Cardiac fibroblast (primary cell): ENCODE results near the gene GPX3.

Source experiments
- DNase-seq, 2 donors: peaks; one replicate each; pipeline versions ENCODE4 v3.0.0 to v3.0.0-alpha.2; 2010; ENCODE audit warnings: low read depth in 2 of 2
- H3K4me3 ChIP-seq, 2 donors: replicated peaks in 1 of 2; 1 replicate in 1 of 2; 2 replicates in 1 of 2; pipeline ENCODE4 v1.5.1; 2011; ENCODE audit warnings: low read depth in 2 of 2, low read length in 2 of 2, mild to moderate bottlenecking in 2 of 2, moderate library complexity in 1 of 2
- TF ChIP-seq, protein P1 (sequence below): IDR thresholded peaks from one replicate; pipeline ENCODE4 v1.5.1; 2011; ENCODE audit warnings: low read depth, mild to moderate bottlenecking, low read length, inconsistent platforms

Gene GPX3

DNA sequence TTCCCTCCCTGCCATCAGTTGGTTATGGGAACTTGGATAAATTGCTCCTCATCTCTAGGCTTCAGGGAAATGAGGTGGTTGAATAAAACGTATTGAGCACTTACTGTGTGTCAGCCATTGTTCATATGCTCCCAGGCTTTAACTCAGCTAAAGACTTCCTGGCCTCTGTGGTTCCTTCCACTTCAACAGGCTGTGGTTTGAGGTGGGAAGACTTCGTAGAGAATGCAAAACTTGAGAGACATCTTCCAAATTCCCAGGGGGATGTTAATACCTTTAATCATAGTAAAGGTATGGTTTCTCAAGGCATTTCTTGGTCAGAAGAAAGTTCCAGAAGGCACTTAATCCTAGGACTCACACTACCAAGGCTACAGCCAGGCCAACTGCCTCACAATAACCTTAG, 1.5 kb upstream of the GPX3 start:
- DNase-seq, result no peak
- TF ChIP-seq, protein P1, sequence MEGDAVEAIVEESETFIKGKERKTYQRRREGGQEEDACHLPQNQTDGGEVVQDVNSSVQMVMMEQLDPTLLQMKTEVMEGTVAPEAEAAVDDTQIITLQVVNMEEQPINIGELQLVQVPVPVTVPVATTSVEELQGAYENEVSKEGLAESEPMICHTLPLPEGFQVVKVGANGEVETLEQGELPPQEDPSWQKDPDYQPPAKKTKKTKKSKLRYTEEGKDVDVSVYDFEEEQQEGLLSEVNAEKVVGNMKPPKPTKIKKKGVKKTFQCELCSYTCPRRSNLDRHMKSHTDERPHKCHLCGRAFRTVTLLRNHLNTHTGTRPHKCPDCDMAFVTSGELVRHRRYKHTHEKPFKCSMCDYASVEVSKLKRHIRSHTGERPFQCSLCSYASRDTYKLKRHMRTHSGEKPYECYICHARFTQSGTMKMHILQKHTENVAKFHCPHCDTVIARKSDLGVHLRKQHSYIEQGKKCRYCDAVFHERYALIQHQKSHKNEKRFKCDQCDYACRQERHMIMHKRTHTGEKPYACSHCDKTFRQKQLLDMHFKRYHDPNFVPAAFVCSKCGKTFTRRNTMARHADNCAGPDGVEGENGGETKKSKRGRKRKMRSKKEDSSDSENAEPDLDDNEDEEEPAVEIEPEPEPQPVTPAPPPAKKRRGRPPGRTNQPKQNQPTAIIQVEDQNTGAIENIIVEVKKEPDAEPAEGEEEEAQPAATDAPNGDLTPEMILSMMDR, result no peak
- no peak overlapping the region for H3K4me3 ChIP-seq

DNA sequence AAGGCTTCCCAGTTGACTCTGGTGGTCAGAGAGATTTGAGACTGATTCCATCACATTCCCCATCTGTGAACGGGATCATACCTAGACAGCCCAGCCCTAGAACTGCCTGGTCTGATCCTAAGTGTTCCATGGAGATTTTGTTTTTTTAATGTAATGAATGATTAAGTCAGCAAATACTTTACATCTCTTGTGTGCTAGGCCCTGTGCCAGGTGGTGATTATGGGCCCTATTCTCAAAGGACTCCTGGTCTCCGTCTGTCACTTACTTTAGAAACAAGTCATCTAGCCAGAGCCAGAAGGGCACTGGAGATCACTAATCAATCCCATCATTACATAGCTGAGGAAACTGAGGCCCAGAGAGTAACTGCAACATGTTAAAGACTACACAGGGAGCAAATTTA, 1.1 kb upstream of the GPX3 start:
- H3K4me3 ChIP-seq, result no peak overlapping the region

DNA sequence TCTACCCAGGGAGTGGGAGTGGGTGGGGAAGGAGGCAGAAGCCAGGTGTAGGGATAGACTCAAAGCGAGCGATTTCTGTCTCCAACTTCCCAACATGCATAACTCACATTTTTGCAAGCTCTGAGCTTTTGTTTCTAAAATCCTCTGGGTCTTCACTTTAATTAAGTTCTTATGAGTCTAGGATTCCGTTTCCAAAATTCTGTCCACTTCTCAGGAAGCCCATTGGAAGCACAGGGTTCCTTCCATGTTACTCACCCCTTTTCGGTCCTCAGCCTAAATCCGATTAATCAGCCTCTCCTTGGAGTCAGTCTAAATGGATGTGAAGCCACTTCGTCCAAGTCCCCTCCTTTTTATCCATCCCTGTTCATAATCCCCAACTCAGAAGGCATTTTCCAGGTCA, 1.4 kb downstream of the GPX3 start:
- no peak for DNase-seq
- H3K4me3 ChIP-seq, result peak overlapping the region in 1 of 2 donors; percentile 71
- TF ChIP-seq, protein P1, result no peak

More for the DNA sequence above, 1.1 kb upstream of the GPX3 start:
- TF ChIP-seq, protein P1, result no peak
- peak in 1 of 2 donors; percentile 37 for DNase-seq

DNA sequence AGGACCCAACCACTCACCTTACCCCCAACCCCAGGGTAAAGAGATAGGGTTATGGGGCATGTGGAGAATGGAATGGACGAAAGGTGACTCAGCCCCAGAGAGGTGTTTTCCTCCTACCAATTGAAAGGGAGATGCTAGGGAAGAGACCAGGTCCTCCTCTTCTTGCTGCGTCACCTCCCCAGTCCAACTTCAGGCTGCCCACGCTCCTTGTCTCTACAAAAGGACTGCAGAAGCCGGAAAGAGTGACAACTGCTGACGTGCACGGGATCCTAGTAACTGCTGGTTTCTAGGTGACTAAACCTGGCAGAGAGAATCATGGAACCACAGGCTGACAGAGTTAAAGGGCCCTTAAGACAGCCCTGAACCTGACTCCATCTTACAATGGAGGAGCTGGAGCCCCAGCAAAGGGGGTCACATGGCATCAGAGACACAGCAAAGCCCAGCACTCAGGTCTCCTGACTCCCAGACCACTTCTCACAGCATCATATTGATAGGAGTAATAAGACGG, 2.2 kb downstream of the GPX3 start:
- H3K4me3 ChIP-seq, result no peak overlapping the region
- TF ChIP-seq, protein P1, result no peak
- DNase-seq, result peak; percentile 56 to 94

DNA sequence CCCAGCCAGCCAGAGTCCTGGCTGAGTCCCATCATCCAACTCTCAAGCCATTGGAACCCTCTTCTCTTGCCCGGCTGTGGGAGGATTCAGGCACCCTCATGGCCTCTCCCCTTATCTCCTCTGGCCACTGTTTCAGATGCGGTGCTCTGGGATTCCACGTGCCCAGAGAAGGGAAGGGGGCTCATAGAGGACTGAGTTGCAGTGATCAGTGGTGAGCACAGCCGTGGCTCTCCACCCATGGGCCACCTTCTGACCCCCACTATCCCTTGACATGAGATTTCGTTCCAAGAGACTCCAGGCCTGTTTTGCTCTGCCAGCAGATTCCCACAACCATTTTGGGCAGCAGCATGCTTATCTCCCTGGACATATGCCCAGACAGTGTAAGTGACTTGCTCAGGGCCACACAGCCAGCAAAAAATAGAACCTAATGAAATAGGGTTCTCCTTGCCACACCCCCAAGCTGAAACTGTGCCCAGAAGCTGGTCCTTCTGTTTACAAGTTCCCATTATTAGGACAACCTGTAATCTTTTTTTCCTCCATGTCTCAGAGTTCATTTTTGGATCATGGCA, 2.7 kb downstream of the GPX3 start:
- TF ChIP-seq, protein P1, result no peak
- H3K4me3 ChIP-seq, result no peak overlapping the region
- peak; percentile 82 to 92 for DNase-seq

DNA sequence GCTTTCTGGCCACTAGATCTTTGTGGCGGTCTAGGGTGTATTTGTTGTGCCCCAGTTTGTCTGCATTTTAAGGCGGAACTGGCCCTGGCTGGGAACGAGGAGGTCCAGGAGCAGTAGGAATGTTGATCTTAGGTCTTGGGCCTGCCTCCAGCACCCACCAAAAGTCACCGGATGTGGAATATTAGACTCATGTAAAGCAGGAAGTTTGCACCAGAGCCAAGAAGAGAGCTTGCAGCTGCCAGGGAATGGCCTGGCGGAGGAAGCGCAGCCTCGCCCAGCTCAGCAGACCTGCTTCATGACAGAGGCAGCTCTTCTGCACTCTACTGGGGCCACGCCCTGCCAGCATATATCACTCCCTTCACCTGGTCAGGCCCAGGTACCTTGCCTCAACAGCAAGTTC, 3.3 kb downstream of the GPX3 start:
- TF ChIP-seq, protein P1, result no peak
- peak; percentile 89 to 92 for DNase-seq

More for the DNA sequence above, 3.3 kb downstream of the GPX3 start:
- no peak overlapping the region for H3K4me3 ChIP-seq
